ENCODE data around the gene TMEM92.
"Not testable (repeated sequence)": the region's sequence is repeated elsewhere in the genome, so short reads cannot be mapped to it uniquely, and the experiment has no call there.

TMEM92 gene

DNA sequence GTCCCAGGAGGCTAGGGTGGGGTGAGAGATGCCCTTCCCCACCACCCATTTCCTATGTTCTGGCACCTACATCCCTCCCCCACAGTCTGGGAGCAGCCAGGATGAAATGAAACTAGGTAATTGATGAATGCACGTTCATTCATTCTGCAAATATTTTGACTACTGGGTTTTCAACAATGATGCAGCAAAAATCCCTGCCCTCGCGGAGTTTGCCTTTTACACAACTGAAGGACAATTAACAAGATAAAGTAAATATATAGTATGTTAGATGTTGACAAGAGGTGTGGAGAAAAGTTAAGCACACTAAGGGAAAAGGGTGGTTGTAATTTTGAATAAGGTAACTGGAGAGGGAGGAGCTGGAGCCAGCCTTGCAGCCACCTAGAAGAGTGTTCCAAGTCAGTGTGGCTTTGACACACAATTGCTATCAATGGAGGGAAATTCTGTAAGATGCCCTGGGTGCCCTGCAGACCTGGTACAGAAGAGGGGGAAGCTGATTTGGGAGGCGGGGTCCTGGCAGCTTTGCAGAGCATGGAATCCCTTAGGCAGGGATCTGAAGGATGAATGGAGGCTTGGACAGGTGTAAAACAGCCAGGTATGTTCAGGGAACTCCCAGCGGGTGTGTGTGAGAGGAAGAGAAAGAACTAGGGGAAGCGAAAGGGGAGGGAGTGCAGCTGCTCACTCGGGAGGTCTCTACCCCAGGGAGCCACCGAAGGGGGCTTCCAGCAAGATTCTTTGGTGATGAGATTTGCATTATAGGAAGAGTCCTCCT lies 2.5 kb downstream of the TMEM92 start:
- no peak for DNase-seq

DNA sequence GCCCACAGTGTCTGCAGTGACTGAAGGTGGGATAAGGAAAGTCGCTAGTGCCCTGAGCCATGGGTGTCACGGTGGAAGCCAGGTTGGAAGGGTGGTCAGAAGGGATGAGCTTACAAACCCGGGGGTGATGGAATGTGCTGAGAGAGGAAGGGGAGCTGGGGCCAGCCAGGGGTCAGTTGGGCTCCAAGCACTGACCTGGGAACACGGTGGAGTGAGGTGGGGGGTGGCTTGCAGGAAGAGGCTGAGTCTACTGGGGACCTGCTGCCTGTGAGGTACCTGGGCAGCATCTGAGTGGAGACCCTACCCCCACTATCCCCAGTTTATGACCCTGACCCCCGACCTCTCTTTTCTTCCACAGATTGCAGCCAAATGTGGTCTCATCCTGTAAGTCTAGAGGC lies 3.1 kb downstream of the TMEM92 start:
- DNase-seq: no peak

DNA sequence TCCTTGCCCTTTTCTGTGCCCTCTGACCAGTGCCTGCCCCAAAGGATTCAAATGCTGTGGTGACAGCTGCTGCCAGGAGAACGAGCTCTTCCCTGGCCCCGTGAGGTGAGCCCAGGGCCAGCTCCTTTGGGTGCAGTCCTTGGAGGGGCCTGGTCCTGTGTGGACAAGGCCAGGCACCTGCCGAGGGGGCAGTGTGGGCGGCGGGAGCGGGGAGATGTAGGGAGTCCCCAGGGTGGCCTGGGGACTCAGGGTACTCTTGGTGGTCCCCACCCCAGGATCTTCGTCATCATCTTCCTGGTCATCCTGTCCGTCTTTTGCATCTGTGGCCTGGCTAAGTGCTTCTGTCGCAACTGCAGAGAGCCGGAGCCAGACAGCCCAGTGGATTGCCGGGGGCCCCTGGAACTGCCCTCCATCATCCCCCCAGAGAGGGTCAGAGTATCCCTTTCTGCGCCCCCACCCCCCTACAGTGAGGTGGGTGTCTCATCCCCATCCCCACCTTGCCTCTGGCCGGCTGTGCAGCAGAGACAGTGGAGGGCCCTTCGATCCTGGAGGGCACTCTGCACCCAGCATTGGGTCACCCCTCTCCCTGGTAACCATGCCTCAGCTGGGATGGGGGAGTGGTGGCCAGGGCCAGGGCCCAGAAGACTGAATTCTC lies 4.4 kb downstream of the TMEM92 start:
- DNase-seq: no peak

GRCh38 chr17:50279181-50279526 lies 4.9 kb downstream of the TMEM92 start:
- peak; percentile 79 for DNase-seq

DNA sequence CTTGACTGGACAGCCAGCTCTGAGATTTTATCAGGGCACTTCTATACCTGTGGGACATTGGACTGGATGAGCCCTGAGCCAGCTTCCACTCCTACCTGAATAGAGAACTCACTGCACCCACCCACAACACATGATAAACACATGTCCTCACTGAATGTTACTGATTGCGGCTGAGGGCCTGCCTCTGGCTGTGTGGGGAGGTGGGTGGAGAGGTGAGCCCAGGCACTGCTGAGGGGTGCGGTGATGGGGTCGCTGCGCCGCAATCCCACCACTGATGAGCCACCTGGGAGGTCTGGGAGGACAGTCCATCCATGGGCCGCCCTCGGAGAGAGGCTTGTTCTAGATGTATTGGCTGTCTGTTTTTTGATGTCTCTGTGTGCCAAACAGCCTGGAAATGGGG lies 5.4 kb downstream of the TMEM92 start:
- DNase-seq: no peak

GRCh38 chr17:50280068-50280467 lies 5.8 kb downstream of the TMEM92 start:
- no peak for DNase-seq

DNA sequence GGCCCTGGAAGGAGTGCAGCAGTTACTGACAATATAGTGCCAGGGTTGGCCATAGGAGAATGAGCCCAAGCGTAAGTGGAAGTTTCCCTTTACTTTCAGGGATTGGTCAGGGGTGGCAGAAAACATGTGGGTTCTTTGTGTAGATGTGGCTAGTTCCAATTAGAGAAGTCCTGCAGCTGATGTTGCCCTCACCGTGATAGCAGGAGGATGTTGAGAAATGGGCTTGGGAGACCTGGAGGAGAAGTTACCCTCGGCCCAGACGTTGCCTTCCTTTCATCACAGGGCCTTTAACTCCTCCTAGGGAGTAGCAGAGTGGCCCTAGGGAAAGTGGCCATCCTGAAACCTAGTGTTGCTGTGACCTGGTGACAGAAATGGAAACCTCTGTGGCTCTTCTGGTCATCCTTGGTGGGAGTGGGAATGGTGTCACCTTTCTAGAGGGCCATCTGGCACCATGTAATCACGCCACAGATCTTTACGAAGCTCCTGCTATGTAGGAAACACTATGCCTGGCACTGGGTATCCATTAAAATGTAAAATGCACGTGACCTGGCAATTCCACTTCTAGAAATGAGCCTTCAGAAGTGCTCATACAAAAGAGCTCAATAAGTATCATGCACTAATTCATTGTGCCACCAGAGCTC lies 6.7 kb downstream of the TMEM92 start:
- no peak for DNase-seq

- no peak for DNase-seq
Measured at GRCh38 chr17:50281739-50282401, 7.6 kb downstream of the TMEM92 start.

GRCh38 chr17:50283246-50283645 lies 9.0 kb downstream of the TMEM92 start:
- no peak for DNase-seq

DNA sequence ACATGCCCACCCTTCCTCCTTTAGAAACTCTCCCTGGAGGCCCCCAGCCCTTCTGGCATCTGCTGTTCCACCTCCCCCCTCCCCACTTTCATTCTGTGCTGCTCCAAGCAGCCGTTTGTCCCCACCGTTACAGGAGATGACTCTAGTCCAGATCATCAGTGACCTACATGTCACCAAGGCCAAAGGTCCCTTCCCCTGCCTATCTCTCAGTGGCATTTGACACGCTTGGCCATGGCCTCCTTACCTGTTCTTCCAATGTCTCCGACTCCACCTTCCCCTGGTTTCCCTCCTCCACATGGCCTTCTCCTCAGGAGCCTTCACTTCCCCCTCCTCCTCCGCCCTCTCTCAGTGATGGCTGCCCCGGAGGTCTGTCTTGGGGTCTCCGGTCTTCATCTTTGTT lies 9.4 kb downstream of the TMEM92 start:
- no peak for DNase-seq

DNA sequence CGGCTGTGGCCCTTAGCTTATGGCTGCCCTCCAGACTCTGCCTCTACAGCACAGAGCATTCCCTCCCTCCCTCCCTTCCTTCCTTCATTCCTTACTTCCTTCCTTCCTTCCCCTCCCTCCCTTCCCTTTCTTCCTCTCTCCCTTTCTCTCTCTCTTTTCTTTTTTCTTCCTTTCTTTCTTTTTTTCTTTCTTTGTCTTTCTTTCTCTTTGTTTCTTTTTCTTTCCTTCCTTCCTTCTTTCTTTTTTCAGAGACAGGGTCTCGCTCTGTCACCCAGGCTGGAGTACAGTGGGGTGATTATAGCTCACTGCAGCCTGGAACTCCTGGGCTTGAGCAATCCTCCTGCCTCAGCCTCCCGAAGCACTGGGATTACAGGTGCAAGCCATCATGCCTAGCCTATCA lies 11.7 kb downstream of the TMEM92 start:
- no peak for DNase-seq

DNA sequence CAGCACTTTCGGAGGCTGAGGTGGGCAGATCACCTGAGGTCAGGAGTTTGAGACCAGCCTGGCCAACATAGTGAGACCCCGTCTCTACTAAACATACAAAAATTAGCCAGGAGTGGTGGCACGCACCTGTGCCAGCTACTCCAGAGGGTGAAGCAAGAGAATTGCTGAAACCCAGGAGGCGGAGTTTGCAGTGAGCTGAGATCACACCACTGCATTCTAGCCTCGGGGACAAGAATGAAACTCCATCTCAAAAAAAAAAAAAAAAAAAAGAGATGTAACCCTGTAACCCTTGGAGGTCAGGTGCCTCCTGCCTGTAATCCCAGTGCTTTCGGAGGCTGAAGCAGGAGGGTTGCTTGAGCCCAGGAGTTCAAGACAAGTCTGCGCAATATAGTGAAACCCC lies 13.0 kb downstream of the TMEM92 start:
- not testable (repeated sequence) for DNase-seq

DNA sequence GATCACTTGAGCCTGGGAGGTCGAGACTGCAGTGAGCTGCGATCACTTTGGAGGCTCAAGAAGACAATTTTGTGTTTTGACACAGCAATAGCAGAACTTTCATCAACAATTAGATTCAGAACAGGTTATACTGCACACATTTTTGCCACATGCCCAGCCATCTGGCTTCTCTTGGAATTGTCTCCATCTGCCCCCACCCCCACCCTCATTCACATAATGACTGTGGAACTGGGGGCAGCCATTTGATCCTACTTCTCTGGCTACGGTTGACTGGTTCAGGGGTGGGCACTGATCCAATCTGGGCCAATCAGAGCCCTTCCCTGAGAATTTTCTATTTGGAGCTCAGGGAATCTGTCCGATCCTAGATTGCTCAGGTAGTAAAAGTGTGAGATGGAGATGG lies 14.0 kb downstream of the TMEM92 start:
- DNase-seq: no peak

- peak; percentile 52 for DNase-seq
Measured at GRCh38 chr17:50289278-50289677, 15.0 kb downstream of the TMEM92 start.

DNA sequence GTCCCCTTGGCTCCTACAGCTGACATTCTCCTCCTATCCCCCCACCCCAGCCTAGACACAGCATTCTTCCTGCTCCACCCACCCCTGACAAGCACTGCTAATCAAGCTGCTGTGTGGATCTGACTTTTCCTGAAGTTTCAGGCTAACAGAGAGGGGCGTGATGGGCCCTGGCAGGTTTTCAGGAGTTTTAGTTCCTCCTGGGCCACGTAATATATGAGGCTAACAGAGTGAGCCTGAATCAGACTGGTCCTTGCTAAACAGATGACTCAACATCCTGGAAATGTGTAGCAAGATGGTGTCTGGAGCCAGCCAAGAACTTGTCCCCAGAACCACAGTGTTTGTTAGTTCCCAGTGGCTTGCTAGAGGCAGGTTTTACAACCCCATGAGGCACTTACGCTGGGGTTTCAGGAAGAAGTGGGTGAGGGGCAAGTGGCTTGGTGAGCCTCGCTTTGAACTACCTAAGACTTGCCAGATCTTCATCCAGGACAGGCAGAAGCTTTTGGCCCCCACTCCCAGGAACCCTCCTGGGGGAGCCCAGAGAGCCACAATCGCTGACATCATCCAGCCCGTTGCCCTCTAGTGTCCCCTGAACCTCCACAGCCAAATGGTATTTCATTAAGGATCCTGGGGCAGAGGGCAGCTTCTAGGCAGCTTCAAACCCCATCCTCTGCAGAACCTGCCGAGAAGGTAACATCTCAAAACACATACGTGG lies 15.9 kb downstream of the TMEM92 start:
- peak; percentile 98 for DNase-seq

DNA sequence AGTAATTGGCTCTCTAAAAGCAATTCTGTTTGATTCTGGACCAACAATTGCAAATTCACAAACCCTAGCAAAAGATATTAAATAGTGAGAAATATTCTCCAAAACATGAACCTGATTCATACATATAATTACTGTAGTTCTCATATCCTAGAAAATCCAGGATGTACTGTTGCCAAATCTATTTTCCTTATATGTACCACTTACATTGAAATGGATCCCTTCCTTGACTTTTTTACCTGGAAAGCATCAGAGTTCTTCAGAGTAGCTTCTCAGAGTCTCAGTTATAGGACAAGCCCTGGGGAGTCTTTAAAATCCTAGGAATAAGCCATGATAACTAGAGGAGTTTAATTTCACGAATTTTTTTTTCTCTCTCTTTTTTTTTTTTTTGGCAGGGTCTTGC lies 16.7 kb downstream of the TMEM92 start:
- DNase-seq: no peak

- peak; percentile 39 for DNase-seq
Measured at GRCh38 chr17:50292465-50292864, 18.2 kb downstream of the TMEM92 start.

DNA sequence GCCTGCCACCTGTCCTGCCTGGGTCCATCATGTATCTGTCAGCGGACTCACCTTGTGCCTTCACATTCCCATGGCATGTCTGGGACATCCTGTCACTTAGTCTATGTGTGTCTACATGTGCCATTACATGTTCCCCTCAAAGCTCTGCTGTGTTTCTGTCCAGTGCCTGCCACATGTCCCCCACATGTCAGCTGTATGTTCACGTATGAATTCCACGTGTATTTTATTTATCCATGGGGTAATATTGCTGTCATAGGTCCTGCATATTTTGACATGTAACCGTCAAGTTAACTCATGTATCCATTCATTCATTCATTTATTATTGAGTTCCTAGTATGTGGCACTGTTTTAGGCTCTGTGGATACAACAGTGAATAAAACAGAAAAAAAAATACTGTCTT lies 20.8 kb downstream of the TMEM92 start:
- no peak for DNase-seq

GRCh38 chr17:50297407-50297865 lies 23.2 kb downstream of the TMEM92 start:
- peak; percentile 62 for DNase-seq

DNA sequence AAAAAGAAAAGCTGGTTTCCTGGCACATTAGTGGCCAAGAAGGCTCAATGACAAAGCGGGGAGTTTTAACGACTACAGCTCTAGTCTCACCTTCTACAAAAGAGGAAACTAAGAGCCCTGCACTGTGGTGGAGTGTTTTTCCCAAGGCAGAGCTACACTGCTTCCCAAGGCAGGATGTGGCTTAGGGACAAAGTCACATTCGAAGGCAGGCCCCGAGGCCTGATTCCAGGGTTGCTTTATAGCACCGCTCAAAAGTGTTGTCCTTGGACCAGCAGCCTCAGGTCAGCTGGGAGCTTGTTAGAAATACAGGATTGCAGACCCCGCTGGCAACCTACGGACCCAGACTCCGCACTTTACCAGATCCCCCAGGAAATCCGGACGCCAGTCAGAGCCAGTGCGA lies 23.8 kb downstream of the TMEM92 start:
- no peak for DNase-seq

DNA sequence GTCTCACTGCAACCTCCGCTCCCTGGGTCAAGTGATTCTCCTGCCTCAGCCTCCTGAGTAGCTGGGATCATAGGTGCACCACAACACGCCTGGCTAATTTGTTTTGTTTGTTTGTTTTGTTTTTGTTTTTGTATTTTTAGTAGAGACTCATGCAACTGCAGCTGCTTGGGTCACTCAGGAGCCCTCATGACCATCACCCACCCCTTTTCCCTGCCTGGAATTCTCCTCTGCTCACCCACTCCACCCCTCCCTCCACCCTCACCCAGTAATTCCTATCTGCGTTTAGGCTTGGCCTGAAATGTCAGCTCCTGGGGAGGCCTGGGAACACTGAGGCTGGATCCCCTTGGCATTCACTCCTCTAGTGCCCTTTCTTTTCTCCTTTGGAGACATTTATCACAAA lies 25.5 kb downstream of the TMEM92 start:
- no peak for DNase-seq

- not testable (repeated sequence) for DNase-seq
Measured at GRCh38 chr17:50300824-50301223, 26.6 kb downstream of the TMEM92 start.
